NCI-H2107 treated with DMSO at 0.1 percent for 48 hours (cell line): ENCODE data around the gene TSPAN9.
A peak's percentile ranks its signal among the peaks of the same experiment; 100 is the strongest.

Source experiments
- DNase-seq: peaks from one replicate; lab custom pipeline; 2025; ENCODE audit not compliant: unreplicated experiment; lab: John Stamatoyannopoulos, UW

Gene TSPAN9

DNA sequence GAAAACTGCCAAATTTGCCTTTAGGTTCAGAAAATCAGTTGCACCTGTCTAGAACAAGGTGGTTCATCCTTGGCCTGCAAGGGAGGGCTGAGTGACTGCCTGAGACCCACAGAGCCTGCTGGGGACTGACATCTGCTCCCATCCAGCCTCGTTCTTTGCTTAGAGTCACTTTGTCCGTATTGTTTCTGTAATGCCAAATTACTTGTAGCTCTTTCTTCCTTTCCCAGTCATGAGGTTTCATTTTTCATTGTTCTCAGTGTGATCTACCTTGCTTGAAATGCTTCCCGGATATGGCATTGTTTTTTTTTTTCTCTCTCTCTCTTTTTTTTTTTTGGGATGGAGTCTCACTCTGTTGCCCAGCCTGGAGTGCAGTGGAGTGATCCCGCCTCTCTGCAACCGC, 21.3 kb downstream of the TSPAN9 start:
- DNase-seq = no peak

- no peak for DNase-seq
Observed at GRCh38 chr12:3099146-3099545, 22.0 kb downstream of the TSPAN9 start.

- no peak for DNase-seq
Observed at GRCh38 chr12:3101309-3102024, 24.3 kb downstream of the TSPAN9 start.

DNA sequence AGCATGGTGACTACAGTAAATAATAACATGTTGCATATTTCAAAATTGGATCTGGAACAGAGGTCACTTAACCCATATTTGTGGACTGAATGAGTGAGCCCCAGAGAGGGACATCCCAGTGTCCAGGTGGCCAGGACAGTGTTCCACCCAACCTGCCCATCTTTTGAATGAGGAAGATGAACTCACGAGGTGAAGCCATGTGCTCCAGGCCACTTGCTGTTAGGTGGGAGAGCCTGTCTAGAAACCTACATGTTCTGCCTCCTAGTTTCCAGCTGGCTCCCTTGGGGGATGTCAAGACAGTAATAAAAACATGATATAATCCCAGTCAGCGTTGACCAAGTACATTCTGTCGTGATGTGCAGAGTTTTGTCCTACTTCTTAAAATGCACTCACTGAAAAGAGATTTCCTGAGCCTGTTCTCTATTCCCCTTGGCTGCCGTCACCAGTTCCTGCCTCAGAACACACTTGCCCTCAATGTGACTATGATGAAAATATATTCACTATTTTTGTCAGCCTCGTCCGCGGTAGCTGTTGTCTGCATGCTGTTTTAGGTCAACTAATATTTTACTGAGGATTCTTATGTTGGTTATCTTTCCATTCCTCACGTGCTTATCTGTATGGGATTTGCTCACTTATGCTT, 25.7 kb downstream of the TSPAN9 start:
- no peak for DNase-seq

DNA sequence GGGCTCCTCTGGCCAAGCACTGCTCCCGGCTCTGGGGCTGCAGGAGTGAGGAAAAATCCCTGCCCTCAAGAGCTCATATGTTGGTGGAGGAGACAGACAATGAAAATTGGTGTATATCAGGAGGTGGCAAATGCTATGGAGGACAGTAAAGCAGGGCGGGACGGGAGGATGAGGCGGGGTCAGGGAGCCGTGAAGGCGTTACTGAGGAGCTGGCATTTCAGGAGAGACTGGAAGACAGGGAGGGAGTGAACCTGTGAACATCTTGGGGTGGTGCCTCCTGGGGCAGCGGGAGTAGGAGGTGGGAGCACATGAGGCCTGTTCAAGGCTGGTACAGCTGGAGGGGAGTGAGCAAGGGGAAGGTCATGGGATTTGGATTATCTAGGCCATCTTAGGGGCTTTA, 26.6 kb downstream of the TSPAN9 start:
- DNase-seq = no peak

DNA sequence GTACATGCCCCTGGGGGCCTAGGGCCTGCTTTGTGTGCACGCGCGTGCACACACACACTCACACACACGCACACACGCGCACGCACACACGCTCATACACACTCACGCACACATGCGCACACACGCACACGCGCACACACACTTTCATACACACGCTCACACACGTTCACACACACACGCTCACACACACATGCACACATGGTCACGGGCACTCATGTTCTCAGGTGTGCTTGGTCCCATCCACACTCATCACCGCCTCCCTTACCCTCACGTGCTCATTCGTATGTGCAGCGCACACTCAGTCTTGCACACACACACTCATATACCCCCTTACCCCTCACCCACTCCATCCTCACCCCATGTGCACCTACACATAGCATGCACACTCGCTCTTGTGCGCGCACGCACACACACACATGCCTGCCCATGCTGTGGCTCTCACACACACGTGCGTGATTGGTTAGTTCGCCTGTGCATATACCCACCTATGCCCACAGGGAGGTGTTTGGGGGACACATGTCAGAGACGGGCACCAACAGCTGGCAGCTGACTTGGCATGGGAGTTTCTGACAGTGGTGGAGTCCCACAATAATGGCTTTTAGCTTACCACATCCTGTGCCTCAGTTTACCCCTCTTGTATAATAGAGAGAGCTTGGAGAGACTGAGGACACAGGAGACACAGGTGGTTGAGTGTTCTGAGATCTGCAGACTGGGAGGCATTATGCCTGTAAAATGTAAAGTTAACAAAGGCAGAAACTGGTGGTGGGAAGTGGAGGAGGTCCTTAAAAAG, 28.7 kb downstream of the TSPAN9 start:
- peak; percentile 60 for DNase-seq

- DNase-seq = no peak
Observed at GRCh38 chr12:3106579-3106978, 29.4 kb downstream of the TSPAN9 start.

GRCh38 chr12:3107071-3107583, 29.9 kb downstream of the TSPAN9 start:
- no peak for DNase-seq

GRCh38 chr12:3107954-3108353, 30.8 kb downstream of the TSPAN9 start:
- no peak for DNase-seq

DNA sequence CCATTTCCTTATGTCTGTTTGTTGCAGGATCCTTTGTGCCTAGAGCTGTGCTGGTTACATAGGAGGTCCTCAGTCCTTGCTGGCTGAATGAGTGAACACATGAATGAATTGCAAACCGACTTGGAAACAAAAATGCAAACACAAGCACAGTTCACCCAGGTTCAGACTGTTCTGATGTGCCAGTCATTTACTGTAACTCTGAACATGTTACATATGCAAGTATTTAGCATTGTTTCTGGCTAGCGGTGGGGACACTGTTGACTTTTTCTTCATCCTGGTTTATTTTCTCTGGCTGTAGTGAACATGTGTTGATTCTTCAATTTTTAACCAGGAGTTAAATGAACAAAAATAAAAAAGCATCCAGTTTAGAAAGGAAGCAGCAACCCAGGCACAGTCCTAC, 33.4 kb downstream of the TSPAN9 start:
- no peak for DNase-seq

DNA sequence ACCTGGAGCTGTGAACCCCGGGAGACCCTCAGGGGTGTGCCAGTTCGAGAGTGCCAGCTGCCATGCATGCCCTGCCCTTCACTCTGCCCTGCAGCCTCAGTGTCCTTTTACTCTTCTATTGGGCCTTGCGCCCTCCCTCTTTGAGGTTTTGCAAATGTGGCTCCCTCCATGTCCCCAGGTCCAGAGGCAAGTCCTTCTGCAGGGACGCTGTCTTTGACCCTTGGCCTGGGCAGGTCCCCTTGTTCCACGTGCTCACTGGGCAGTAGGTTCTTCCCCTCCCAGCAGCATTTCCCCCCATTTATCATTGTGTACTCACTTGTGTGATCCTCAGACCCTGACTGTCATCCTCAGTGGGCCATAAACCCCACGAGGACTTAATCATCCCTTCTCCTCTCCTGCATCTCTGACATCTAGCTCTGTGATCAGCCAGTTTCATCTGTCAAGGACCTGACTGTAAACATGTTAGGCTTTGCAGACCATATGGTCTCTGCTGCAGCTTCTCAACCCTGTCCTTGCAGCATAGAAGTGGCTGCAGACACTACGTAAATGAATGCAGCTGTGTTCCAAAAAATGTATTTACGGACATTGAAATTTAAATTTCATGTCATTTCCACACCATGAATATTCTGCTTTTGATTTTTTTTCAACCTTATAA, 36.6 kb downstream of the TSPAN9 start:
- DNase-seq = no peak

- no peak for DNase-seq
Observed at GRCh38 chr12:3114671-3115070, 37.5 kb downstream of the TSPAN9 start.

- no peak for DNase-seq
Observed at GRCh38 chr12:3115078-3115477, 37.9 kb downstream of the TSPAN9 start.

DNA sequence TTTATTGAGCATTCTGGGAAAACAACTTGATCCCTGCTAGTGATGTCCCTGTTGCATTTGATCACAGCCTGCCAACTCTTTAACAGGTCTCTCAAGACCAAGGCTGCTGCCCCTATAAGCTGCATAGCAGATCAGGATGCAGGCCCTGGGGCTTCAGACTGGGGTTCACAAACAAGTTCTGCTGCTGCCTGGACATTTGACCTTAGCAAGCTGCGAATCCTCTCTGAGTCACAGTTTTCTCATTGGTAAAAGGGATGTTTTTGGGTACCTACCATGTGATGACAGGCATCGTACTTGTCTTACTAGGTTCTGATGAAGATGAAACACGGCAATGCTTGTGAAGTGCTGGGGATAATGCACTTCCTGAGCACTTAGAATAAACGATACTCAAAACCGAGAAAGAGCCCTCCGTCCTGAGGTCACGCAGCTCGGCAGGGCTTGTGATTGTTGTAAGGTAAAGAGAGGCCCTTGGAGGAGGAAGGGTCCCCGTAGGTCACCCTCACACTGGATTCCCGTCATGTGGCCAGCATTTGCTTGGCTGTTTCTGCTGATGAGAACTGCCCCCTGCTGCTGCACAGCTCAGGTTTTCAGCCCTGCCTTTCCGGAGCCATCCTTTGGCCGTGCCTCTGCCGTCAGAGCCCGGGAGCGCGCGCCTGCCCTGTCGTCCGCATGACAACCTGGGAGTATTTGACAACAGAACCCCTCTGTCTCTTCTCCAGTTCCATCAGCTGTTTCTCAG, 39.1 kb downstream of the TSPAN9 start:
- DNase-seq = no peak

- no peak for DNase-seq
Observed at GRCh38 chr12:3117144-3117581, 40.0 kb downstream of the TSPAN9 start.

DNA sequence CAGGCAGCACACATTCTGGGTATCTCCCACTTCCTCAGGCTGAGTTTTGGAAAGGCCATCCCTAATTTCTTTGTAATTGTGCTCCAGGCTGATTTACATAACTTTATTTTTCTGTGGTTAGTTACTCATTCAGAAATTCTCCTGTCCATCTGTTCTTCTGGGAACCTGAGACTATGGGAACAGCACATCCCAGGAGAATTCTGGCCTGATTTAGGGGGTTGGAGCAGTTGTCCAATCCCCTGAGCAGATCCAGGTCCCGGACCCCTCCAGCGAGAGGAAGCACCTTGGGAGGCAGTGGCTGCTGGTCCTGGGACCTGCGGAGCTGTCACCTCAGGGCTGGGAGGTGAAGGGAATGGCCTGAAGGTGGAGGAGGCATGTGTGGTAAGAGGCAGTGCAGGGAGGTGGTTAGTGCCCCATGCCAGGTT, 40.4 kb downstream of the TSPAN9 start:
- no peak for DNase-seq

DNA sequence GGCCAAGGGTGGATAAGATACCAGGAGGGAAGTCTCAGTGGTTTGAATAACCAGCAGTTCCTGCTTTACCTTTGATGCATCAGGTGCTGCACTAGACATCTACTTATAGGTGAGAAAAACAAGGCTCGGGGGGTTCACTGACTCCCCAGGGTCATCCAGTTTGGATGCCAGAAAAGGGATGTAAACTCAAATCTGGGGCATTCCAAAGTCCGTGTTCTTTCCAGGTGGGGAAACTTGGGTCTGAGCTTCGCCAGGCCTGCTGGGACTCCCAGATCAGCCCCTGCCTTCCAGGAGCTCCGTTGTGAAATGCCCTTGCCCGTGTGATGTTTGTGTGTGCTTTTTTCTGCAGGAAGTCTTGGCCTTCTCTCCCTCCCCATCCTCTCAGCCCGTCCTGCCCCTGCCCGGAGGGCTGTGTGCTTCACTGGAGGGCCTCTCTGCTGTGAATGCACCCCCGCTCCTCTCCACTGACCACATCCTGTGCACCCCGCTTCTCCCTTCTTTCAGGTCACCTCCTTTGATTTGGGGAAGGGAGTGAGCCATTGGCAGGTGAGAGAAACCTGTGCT, 42.1 kb downstream of the TSPAN9 start:
- DNase-seq = no peak

- no peak for DNase-seq
Observed at GRCh38 chr12:3119756-3120601, 42.8 kb downstream of the TSPAN9 start.

DNA sequence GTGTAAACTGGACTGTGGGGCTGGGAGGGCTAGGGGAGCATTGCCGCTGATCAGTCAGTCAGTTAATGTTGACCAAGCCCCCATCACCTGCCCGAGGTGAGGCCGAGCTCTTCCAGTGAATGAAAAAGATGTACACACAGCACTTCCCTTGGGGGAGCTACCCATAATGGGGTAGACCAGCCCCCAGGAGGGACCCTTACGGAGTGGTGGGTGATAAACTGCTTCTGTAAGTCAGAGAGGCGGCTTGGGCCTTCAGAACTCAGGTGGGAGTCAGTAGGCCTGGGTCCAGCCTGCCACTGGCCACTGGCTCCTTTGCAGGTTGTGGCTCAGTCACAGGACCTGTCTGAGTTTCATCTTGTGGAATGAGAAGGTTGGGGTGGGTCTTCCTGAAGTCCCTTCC, 43.5 kb downstream of the TSPAN9 start:
- DNase-seq = no peak
